ENCODE results near the gene TFDP1. TPM values are rescaled to one million over a fixed set of nuclear protein-coding genes. Genes with fewer than 3 reads are reported as not detected.

Gene TFDP1
- total RNA-seq, 6 experiments from 2014 or later = 121 to 155 (median 150) TPM

DNA sequence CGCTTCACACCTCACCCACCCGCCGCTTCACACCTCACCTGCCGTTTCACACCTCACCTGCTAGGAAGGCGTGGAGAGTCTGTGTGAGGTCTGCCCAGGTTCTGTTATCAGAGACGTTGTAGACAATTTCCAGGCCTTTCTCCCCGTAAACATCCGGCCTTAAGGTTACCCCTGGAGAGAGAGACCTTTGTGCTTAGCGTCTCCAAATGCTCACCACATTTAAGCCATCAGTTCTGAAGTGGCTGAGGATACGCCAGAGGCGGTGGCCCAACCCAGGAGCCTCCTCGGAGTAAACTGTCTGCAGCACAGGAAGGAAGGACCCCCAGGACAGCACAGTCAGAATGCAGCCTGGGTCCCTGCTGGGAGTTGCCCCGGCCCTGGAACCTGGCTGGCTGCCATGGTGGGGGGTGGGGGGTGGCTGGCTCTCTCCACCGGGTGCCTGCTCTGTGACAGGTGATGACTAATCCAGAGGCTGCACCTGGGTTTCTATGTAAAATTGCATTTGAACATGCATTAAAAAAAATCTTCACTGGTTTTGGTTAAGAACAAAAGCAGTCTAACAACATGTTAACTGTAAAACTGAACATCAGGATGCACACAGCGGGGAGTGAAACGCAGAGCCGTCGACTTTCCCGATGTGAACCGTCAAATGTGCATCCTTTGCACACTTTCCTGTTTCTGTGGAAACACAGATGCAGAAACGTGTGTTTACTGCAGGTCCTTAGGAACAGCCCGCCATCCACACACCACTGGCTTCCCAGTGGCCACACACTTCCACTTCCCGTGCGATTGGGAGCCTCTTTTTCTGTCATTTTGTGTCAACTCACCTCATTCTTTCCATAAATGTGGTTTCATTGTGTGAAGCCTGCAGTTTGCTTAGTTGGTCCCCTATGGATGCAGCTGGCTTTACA is 69.0 kb downstream of the TFDP1 start:
- DNase-seq = no peak
- Mint-ChIP-seq H3K4me1 (ENCODE audit: low read depth) (no peaks in the 10 kb centered on the region), H3K27ac (no peak overlapping the region), H3K9me3 (no peaks in the 10 kb centered on the region), H3K4me3 (no peak overlapping the region), H3K36me3 (ENCODE audit: low read depth) (peaks cover 2% of the 10 kb centered on the region; the same call in 1 of the 2 replicates), H3K27me3 (ENCODE audit: insufficient read depth) (peaks cover 2% of the 10 kb centered on the region)
- TF ChIP-seq, protein P1, sequence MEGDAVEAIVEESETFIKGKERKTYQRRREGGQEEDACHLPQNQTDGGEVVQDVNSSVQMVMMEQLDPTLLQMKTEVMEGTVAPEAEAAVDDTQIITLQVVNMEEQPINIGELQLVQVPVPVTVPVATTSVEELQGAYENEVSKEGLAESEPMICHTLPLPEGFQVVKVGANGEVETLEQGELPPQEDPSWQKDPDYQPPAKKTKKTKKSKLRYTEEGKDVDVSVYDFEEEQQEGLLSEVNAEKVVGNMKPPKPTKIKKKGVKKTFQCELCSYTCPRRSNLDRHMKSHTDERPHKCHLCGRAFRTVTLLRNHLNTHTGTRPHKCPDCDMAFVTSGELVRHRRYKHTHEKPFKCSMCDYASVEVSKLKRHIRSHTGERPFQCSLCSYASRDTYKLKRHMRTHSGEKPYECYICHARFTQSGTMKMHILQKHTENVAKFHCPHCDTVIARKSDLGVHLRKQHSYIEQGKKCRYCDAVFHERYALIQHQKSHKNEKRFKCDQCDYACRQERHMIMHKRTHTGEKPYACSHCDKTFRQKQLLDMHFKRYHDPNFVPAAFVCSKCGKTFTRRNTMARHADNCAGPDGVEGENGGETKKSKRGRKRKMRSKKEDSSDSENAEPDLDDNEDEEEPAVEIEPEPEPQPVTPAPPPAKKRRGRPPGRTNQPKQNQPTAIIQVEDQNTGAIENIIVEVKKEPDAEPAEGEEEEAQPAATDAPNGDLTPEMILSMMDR (IDR thresholded peaks at IDR 0.05) = no peak

DNA sequence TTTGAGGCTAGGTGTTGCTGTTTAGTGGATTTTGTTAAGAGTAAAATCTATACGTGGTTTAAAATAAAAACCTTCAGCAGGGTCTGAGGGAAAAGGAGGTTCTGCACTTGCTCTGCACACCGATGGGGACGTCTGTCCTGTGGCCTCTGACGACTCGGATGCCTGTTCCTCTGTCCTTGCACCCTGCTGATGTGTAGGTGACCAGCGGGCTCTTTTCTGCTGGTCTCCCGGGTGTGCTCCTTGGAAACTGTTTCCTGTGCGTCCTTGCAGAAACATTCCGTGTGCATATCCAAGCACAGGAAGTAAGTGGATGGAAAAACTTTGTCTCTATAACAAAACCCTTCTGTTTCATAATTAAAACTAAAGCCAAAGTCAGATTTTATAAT is 69.6 kb downstream of the TFDP1 start:
- no peaks in the 10 kb centered on the region for H3K36me3 Mint-ChIP-seq (ENCODE audit: low read depth)
- peaks cover 2% of the 10 kb centered on the region for H3K27me3 Mint-ChIP-seq (ENCODE audit: insufficient read depth)
- DNase-seq = no peak
- TF ChIP-seq, protein P1 (IDR thresholded peaks at IDR 0.05) = no peak
- H3K27ac Mint-ChIP-seq = no peak overlapping the region
- H3K4me1 Mint-ChIP-seq (ENCODE audit: low read depth) = no peaks in the 10 kb centered on the region
- H3K4me3 Mint-ChIP-seq = no peak overlapping the region
- H3K9me3 Mint-ChIP-seq = no peaks in the 10 kb centered on the region

DNA sequence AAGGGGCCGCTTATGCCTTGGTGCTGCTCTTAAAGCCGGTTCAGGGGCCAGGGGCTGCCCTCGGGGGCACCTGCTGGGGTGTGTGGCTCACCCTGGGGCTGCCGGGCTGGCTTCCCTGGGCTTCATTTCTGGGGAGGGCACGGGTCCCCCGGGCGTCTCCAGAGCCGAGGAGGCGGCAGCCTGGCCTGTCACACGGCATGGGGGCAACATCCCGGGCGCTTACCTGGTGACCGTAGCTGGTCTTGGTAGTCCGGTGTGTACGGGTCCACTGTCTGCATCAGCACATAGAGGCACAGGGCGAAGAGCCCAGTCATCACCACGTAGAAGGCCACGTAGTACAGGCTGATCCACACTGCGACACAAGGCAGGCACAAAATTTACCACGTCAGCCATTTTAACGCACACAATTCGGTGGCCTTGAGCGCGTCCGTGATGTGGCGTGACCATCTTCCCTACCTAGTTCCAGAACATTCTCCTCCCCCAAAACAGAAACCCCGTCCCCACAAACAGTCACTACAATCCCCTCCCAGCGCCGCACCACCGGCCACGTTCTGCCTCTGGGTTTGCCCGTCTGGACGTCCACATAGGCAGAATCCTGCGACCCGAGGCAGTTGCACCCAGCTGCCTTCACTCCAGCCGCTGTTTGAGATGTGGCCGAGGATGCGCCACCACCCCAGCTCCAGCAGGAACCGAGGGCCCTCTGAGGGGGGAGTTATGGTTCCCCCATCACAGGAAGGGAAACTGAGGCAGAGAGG is 70.2 kb downstream of the TFDP1 start:
- no peaks in the 10 kb centered on the region for H3K9me3 Mint-ChIP-seq
- no peak overlapping the region for H3K4me3 Mint-ChIP-seq
- TF ChIP-seq, protein P1 (IDR thresholded peaks at IDR 0.05) = no peak
- H3K27ac Mint-ChIP-seq = no peak overlapping the region
- no peaks in the 10 kb centered on the region; the same call in 1 of the 2 replicates for H3K27me3 Mint-ChIP-seq (ENCODE audit: insufficient read depth)
- H3K4me1 Mint-ChIP-seq (ENCODE audit: low read depth) = no peaks in the 10 kb centered on the region
- DNase-seq = no peak
- H3K36me3 Mint-ChIP-seq (ENCODE audit: low read depth) = no peaks in the 10 kb centered on the region

DNA sequence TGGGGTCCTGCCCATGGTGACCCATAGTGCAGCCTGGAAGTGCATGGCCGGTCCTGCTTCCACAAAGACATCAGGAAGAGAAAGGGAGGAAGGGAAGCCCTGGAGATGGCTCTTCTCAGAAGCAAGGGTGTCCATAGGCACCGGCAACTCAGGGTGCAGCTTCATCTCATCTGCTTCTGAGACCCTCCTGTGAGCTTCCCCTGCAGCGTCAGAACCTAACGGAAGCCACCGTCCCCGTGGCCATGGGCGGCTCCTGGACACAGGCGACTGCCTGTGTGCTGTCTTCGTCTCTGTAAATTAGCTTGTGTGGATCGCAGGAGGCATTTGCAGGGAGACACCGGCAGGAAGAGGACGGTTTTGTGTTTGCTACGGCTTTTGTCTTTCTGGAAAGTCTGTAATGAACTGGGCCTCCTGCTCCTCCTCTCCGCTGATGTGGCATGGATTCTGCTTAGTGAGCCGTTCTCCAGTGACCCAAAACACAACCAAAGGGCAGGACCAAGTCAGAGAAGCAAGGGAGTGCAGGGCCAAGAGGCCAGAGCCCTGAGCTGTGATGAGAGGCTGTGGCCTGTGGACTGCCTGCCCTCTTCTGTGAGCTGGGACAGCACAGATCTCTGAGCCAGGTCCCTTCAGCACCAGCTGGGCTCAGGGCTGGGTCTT is 70.9 kb downstream of the TFDP1 start:
- Mint-ChIP-seq H3K4me3 (no peak overlapping the region), H3K36me3 (ENCODE audit: low read depth) (no peaks in the 10 kb centered on the region; the same call in 1 of the 2 replicates), H3K4me1 (ENCODE audit: low read depth) (no peaks in the 10 kb centered on the region), H3K9me3 (no peaks in the 10 kb centered on the region; the same call in 1 of the 2 replicates), H3K27ac (no peak overlapping the region), H3K27me3 (ENCODE audit: insufficient read depth) (no peaks in the 10 kb centered on the region; the same call in 1 of the 2 replicates)
- TF ChIP-seq, protein P1 (IDR thresholded peaks at IDR 0.05) = no peak
- no peak for DNase-seq

DNA sequence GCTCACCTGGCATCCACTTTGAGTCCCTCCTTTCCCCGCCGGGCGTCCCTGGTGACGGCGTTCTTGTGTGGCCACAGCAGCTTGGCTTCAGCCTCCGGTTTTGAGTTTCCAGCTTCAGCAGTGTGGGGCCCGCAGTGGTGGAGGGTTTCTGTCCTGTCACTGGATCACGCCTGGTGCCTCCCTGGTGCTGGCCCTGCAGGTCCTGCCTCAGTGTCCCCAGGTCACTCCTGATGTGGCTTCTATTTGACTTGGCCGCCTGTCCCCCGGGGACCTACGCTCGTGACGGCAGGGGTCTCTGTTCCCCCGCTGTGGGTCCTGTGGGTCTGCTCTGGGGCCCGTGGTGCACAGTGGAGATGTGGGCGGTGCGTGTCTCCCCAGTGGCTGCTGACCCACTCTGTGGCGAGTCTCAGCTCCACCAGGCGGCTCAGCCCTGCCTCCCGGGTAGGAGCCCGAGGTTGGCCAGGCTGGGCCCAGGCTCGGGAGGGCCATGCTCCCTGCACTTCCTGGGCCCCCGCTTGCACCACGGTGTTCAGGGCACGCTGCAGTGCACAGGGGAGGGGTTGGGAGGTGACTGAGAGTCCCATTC is 71.5 kb downstream of the TFDP1 start:
- no peak for DNase-seq
- no peaks in the 10 kb centered on the region; the same call in 1 of the 2 replicates for H3K27me3 Mint-ChIP-seq (ENCODE audit: insufficient read depth)
- H3K4me3 Mint-ChIP-seq = no peak overlapping the region
- TF ChIP-seq, protein P1 (IDR thresholded peaks at IDR 0.05) = no peak
- no peaks in the 10 kb centered on the region for H3K4me1 Mint-ChIP-seq (ENCODE audit: low read depth)
- peaks cover 6% of the 10 kb centered on the region for H3K36me3 Mint-ChIP-seq (ENCODE audit: low read depth)
- H3K27ac Mint-ChIP-seq = no peak overlapping the region
- H3K9me3 Mint-ChIP-seq = peaks cover 6% of the 10 kb centered on the region
